ENCODE data around the gene STK39.

STK39 gene

GRCh38 chr2:168105127-168105683 lies 142.2 kb downstream of the STK39 start:
- Histone ChIP-seq H3F3A (ENCODE audit: control insufficient read depth, insufficient read depth) (no peaks in the 10 kb centered on the region), H3K27me3 (ENCODE audit: control insufficient read depth, low read length) (no peaks in the 10 kb centered on the region), H3K4me3 (ENCODE audit: low read length) (no peak overlapping the region), H3K4me2 (ENCODE audit: low read length) (no peak overlapping the region), H3K4me1 (ENCODE audit: control insufficient read depth, low read length) (no peaks in the 10 kb centered on the region), H3K79me2 (ENCODE audit: control insufficient read depth, low read length) (no peaks in the 10 kb centered on the region), H3K27ac (ENCODE audit: low read depth, low read length) (no peak overlapping the region), H3K9me3 (ENCODE audit: control insufficient read depth, insufficient read depth, low read length) (no peaks in the 10 kb centered on the region), H3K36me3 (ENCODE audit: control insufficient read depth, low read length) (no peaks in the 10 kb centered on the region), H4K20me1 (ENCODE audit: control insufficient read depth, insufficient read depth, low read depth, low read length) (no peaks in the 10 kb centered on the region), H3K9me2 (replicated peaks; ENCODE audit: control insufficient read depth, low read length) (no peaks in the 10 kb centered on the region)
- TF ChIP-seq EZH2phosphoT487 (IDR thresholded peaks at IDR 0.05; ENCODE audit: borderline replicate concordance, low read length) (no peak), CTCF (IDR thresholded peaks at IDR 0.05; ENCODE audit: low read depth, low read length, poor library complexity, severe bottlenecking) (no peak)

- no peaks in the 10 kb centered on the region for H3K36me3 ChIP-seq (ENCODE audit: control insufficient read depth, low read length)
- H4K20me1 ChIP-seq (ENCODE audit: control insufficient read depth, insufficient read depth, low read depth, low read length): no peaks in the 10 kb centered on the region
- H3K4me3 ChIP-seq (ENCODE audit: low read length): no peak overlapping the region
- no peaks in the 10 kb centered on the region for H3K9me2 ChIP-seq (replicated peaks; ENCODE audit: control insufficient read depth, low read length)
- no peak overlapping the region for H3K27ac ChIP-seq (ENCODE audit: low read depth, low read length)
- H3F3A ChIP-seq (ENCODE audit: control insufficient read depth, insufficient read depth): no peaks in the 10 kb centered on the region
- H3K4me2 ChIP-seq (ENCODE audit: low read length): no peak overlapping the region
- TF ChIP-seq EZH2phosphoT487 (IDR thresholded peaks at IDR 0.05; ENCODE audit: borderline replicate concordance, low read length) (no peak), CTCF (IDR thresholded peaks at IDR 0.05; ENCODE audit: low read depth, low read length, poor library complexity, severe bottlenecking) (no peak)
- 0 out of 2 replicates have a peak, but pooled peaks cover 5% of the 10 kb centered on the region for H3K4me1 ChIP-seq (ENCODE audit: control insufficient read depth, low read length)
- no peaks in the 10 kb centered on the region for H3K27me3 ChIP-seq (ENCODE audit: control insufficient read depth, low read length)
- no peaks in the 10 kb centered on the region for H3K9me3 ChIP-seq (ENCODE audit: control insufficient read depth, insufficient read depth, low read length)
- no peaks in the 10 kb centered on the region for H3K79me2 ChIP-seq (ENCODE audit: control insufficient read depth, low read length)
These were observed 150.0 kb downstream of the STK39 start for GRCh38 chr2:168097431-168097830.

GRCh38 chr2:168096158-168096557 lies 151.2 kb downstream of the STK39 start:
- no peak overlapping the region for H3K4me2 ChIP-seq (ENCODE audit: low read length)

More at GRCh38 chr2:168096158-168096557, 151.2 kb downstream of the STK39 start:
- Histone ChIP-seq H3K4me1 (ENCODE audit: control insufficient read depth, low read length) (0 out of 2 replicates have a peak, but pooled peaks cover 5% of the 10 kb centered on the region), H3F3A (ENCODE audit: control insufficient read depth, insufficient read depth) (no peaks in the 10 kb centered on the region), H3K4me3 (ENCODE audit: low read length) (no peak overlapping the region), H3K27me3 (ENCODE audit: control insufficient read depth, low read length) (no peaks in the 10 kb centered on the region), H4K20me1 (ENCODE audit: control insufficient read depth, insufficient read depth, low read depth, low read length) (no peaks in the 10 kb centered on the region), H3K27ac (ENCODE audit: low read depth, low read length) (no peak overlapping the region), H3K9me3 (ENCODE audit: control insufficient read depth, insufficient read depth, low read length) (no peaks in the 10 kb centered on the region), H3K9me2 (replicated peaks; ENCODE audit: control insufficient read depth, low read length) (no peaks in the 10 kb centered on the region), H3K36me3 (ENCODE audit: control insufficient read depth, low read length) (no peaks in the 10 kb centered on the region), H3K79me2 (ENCODE audit: control insufficient read depth, low read length) (no peaks in the 10 kb centered on the region)
- TF ChIP-seq EZH2phosphoT487 (IDR thresholded peaks at IDR 0.05; ENCODE audit: borderline replicate concordance, low read length): no peak
- no peak for TF ChIP-seq CTCF (IDR thresholded peaks at IDR 0.05; ENCODE audit: low read depth, low read length, poor library complexity, severe bottlenecking)
